WTC11 (cell line): ENCODE results near the gene SLC8A1. TPM values are rescaled to one million over a fixed set of nuclear protein-coding genes. Genes with fewer than 3 reads are reported as not detected.

Experiments
- ATAC-seq: fragments of 200-7000 bp; cut with Tn5 transposase; 2 replicates; pipeline ENCODE4 v1.10.0; 2021; ENCODE audit warnings: mild to moderate bottlenecking, moderate library complexity
- CTCF ChIA-PET: fragments of 300-600 bp; sonication (Branson Sonifier 250); formaldehyde crosslinking; loops from one replicate; lab custom pipeline; 2021; ENCODE audit warnings: antibody characterized with exemption; lab: Charles Lee
- POLR2A ChIA-PET: fragments of 350-600 bp; sonication (Branson Sonifier 250); formaldehyde crosslinking; loops from one replicate; lab custom pipeline; 2021; ENCODE audit warnings: antibody characterized with exemption; lab: Charles Lee
- DNase-seq: peaks from one replicate; pipeline ENCODE4 v3.0.0; 2021; ENCODE audit warnings: low spot score
- H3K27ac Mint-ChIP-seq: 2 replicates; pipeline ENCODE4 v1.8.0; 2021; ENCODE audit warnings: mixed read lengths
- H3K27me3 Mint-ChIP-seq: 2 replicates; pipeline ENCODE4 v1.8.0; 2021; ENCODE audit warnings: low read depth, mild to moderate bottlenecking, moderate library complexity, mixed read lengths
- H3K36me3 Mint-ChIP-seq: 2 replicates; pipeline ENCODE4 v1.8.0; 2021; ENCODE audit warnings: mixed read lengths
- H3K4me1 Mint-ChIP-seq: 2 replicates; pipeline ENCODE4 v1.8.0; 2022; ENCODE audit warnings: mixed read lengths
- H3K4me3 Mint-ChIP-seq: 2 replicates; pipeline ENCODE4 v1.8.0; 2021; ENCODE audit warnings: mild to moderate bottlenecking, moderate library complexity, mixed read lengths
- H3K9me3 Mint-ChIP-seq: 2 replicates; pipeline ENCODE4 v1.8.0; 2021; ENCODE audit warnings: mixed read lengths
- CREB1 ChIP-seq: sonication (generic); formaldehyde crosslinking; IDR thresholded peaks from 2 replicates; pipeline ENCODE4 v1.8.0; 2023; ENCODE audit warnings: mild to moderate bottlenecking, missing genetic modification reagents
- ERG ChIP-seq: fragments of 250-450 bp; sonication (Bioruptor Pico); IDR thresholded peaks from 2 replicates; pipeline ENCODE4 v1.8.0; 2021; ENCODE audit warnings: mild to moderate bottlenecking
- FOXP1 ChIP-seq: sonication (generic); formaldehyde crosslinking; IDR thresholded peaks from 2 replicates; pipeline ENCODE4 v1.8.0; 2022; ENCODE audit warnings: missing genetic modification reagents, mild to moderate bottlenecking, moderate library complexity, borderline replicate concordance
- KAT7 ChIP-seq: sonication (generic); formaldehyde crosslinking; IDR thresholded peaks from 2 replicates; pipeline ENCODE4 v1.8.1; 2023; ENCODE audit warnings: missing genetic modification reagents, mild to moderate bottlenecking, borderline replicate concordance
- MXD4 ChIP-seq: fragments of 250-450 bp; sonication (Bioruptor Pico); IDR thresholded peaks from 2 replicates; pipeline ENCODE4 v1.8.0; 2021; ENCODE audit warnings: mild to moderate bottlenecking, moderate library complexity, borderline replicate concordance
- NFATC4 ChIP-seq: fragments of 250-450 bp; sonication (Bioruptor Pico); IDR thresholded peaks from 2 replicates; pipeline ENCODE4 v1.9.0; 2021; ENCODE audit warnings: mild to moderate bottlenecking
- OVOL2 ChIP-seq: fragments of 250-450 bp; sonication (Bioruptor Pico); IDR thresholded peaks from 2 replicates; pipeline ENCODE4 v1.9.0; 2021; ENCODE audit warnings: mild to moderate bottlenecking, borderline replicate concordance
- RELA ChIP-seq: sonication (generic); formaldehyde crosslinking; IDR thresholded peaks from 2 replicates; pipeline ENCODE4 v1.8.1; 2022; ENCODE audit warnings: missing genetic modification reagents, mild to moderate bottlenecking, borderline replicate concordance
- SOX15 ChIP-seq: fragments of 250-450 bp; sonication (Bioruptor Pico); IDR thresholded peaks from 2 replicates; pipeline ENCODE4 v1.9.0; 2021; ENCODE audit warnings: mild to moderate bottlenecking
- SP1 ChIP-seq: sonication (generic); formaldehyde crosslinking; conservative IDR thresholded peaks from 2 replicates; pipeline ENCODE4 v1.8.1; 2022; ENCODE audit warnings: missing genetic modification reagents
- TEAD4 ChIP-seq: sonication (generic); formaldehyde crosslinking; IDR thresholded peaks from 2 replicates; pipeline ENCODE4 v1.8.0; 2022; ENCODE audit warnings: mild to moderate bottlenecking, missing genetic modification reagents
- USF1 ChIP-seq: sonication (generic); formaldehyde crosslinking; IDR thresholded peaks from 2 replicates; pipeline ENCODE4 v1.8.0; 2022; ENCODE audit warnings: mild to moderate bottlenecking, missing genetic modification reagents
- USF2 ChIP-seq: sonication (generic); formaldehyde crosslinking; IDR thresholded peaks from 2 replicates; pipeline ENCODE4 v1.8.1; 2023; ENCODE audit warnings: mild to moderate bottlenecking, missing genetic modification reagents, moderate library complexity
- ZBTB43 ChIP-seq: sonication (generic); formaldehyde crosslinking; IDR thresholded peaks from 2 replicates; pipeline ENCODE4 v1.8.1; 2023; ENCODE audit warnings: mild to moderate bottlenecking, missing genetic modification reagents
- ZNF138 ChIP-seq: sonication (generic); formaldehyde crosslinking; conservative IDR thresholded peaks from 2 replicates; pipeline ENCODE4 v1.8.1; 2022; ENCODE audit warnings: mild to moderate bottlenecking, moderate library complexity, missing genetic modification reagents
- ZNF219 ChIP-seq: sonication (generic); formaldehyde crosslinking; IDR thresholded peaks from 2 replicates; pipeline ENCODE4 v1.8.0; 2023; ENCODE audit warnings: missing genetic modification reagents, mild to moderate bottlenecking, borderline replicate concordance
- ZNF416 ChIP-seq: fragments of 250-450 bp; sonication (Bioruptor Pico); IDR thresholded peaks from 2 replicates; pipeline ENCODE4 v1.9.0; 2021; ENCODE audit warnings: mild to moderate bottlenecking, inconsistent platforms
- ZNF423 ChIP-seq: fragments of 250-450 bp; sonication (Bioruptor Pico); IDR thresholded peaks from 2 replicates; pipeline ENCODE4 v2.1.2; 2022; ENCODE audit warnings: mild to moderate bottlenecking, moderate library complexity
- ZNF425 ChIP-seq: fragments of 250-450 bp; sonication (Bioruptor Pico); conservative IDR thresholded peaks from 2 replicates; pipeline ENCODE4 v1.9.0; 2021; ENCODE audit warnings: mild to moderate bottlenecking
- total RNA-seq: library from RNA; stranded (reverse); gene quantifications from 3 replicates; pipeline ENCODE4 v1.2.3, GENCODE V29; 2021
- TF ChIP-seq, protein P1 (sequence below): sonication (generic); formaldehyde crosslinking; IDR thresholded peaks from 2 replicates; pipeline ENCODE4 v1.8.1; 2022; ENCODE audit warnings: mild to moderate bottlenecking, moderate library complexity, missing genetic modification reagents
- TF ChIP-seq, protein P2 (sequence below): sonication (generic); formaldehyde crosslinking; IDR thresholded peaks from 2 replicates; pipeline ENCODE4 v1.8.0; 2022; ENCODE audit warnings: missing genetic modification reagents

SLC8A1 gene
- total RNA-seq, 1 experiment from 2014 or later, result 2.6 TPM

DNA sequence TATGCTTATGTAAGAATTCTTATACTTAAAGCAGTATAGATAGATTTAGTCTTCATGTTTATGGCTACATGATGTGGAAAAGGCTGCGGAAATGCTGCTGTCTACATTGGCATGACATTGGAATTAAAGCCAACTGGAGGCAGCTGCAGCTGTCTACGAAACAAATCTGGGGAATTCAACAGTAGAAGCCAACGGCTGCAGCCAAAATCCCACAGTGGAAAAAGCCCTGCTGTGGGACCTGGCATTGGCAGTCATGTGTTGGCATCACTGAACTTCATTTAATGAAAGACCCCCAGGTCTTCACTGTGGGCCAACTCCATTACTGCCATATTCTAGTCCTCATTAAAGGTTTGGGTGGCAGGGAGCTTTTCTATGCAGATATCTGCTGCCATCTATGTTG lies 223.6 kb downstream of the SLC8A1 start:
- no peak for DNase-seq
- Mint-ChIP-seq H3K27me3 (no peaks in the 10 kb centered on the region), H3K9me3 (peaks cover 4% of the 10 kb centered on the region; the same call in 1 of the 2 replicates), H3K4me1 (peaks cover 29% of the 10 kb centered on the region), H3K27ac (no peak overlapping the region), H3K4me3 (no peak overlapping the region), H3K36me3 (no peaks in the 10 kb centered on the region)
- ChIA-PET POLR2A (no interaction called here), CTCF (interaction anchor here (0.9 kb wide), 1 partner anchor 16 kb away, joined by 4 read pairs; no protein-coding TSS in a partner anchor)
- ATAC-seq, result no peak
- no peak for TF ChIP-seq KAT7 (CRISPR knock-in tag)
- TF ChIP-seq RELA, result no peak
- no peak for TF ChIP-seq ZNF138 (CRISPR knock-in tag)
- TF ChIP-seq NFATC4 (CRISPR knock-in tag), result no peak
- TF ChIP-seq OVOL2 (CRISPR knock-in tag), result no peak
- TF ChIP-seq TEAD4 (CRISPR knock-in tag), result no peak
- TF ChIP-seq, protein P1, sequence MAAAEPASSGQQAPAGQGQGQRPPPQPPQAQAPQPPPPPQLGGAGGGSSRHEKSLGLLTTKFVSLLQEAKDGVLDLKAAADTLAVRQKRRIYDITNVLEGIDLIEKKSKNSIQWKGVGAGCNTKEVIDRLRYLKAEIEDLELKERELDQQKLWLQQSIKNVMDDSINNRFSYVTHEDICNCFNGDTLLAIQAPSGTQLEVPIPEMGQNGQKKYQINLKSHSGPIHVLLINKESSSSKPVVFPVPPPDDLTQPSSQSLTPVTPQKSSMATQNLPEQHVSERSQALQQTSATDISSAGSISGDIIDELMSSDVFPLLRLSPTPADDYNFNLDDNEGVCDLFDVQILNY, result no peak
- no peak for TF ChIP-seq ZNF423 (CRISPR knock-in tag)
- no peak for TF ChIP-seq USF2
- TF ChIP-seq, protein P2, sequence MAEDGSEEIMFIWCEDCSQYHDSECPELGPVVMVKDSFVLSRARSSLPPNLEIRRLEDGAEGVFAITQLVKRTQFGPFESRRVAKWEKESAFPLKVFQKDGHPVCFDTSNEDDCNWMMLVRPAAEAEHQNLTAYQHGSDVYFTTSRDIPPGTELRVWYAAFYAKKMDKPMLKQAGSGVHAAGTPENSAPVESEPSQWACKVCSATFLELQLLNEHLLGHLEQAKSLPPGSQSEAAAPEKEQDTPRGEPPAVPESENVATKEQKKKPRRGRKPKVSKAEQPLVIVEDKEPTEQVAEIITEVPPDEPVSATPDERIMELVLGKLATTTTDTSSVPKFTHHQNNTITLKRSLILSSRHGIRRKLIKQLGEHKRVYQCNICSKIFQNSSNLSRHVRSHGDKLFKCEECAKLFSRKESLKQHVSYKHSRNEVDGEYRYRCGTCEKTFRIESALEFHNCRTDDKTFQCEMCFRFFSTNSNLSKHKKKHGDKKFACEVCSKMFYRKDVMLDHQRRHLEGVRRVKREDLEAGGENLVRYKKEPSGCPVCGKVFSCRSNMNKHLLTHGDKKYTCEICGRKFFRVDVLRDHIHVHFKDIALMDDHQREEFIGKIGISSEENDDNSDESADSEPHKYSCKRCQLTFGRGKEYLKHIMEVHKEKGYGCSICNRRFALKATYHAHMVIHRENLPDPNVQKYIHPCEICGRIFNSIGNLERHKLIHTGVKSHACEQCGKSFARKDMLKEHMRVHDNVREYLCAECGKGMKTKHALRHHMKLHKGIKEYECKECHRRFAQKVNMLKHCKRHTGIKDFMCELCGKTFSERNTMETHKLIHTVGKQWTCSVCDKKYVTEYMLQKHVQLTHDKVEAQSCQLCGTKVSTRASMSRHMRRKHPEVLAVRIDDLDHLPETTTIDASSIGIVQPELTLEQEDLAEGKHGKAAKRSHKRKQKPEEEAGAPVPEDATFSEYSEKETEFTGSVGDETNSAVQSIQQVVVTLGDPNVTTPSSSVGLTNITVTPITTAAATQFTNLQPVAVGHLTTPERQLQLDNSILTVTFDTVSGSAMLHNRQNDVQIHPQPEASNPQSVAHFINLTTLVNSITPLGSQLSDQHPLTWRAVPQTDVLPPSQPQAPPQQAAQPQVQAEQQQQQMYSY (CRISPR knock-in tag), result no peak
- no peak for TF ChIP-seq ZNF416 (CRISPR knock-in tag)
- TF ChIP-seq USF1, result no peak
- TF ChIP-seq ZNF425 (CRISPR knock-in tag), result no peak
- no peak for TF ChIP-seq ERG (CRISPR knock-in tag)
- TF ChIP-seq CREB1 (CRISPR knock-in tag), result no peak

DNA sequence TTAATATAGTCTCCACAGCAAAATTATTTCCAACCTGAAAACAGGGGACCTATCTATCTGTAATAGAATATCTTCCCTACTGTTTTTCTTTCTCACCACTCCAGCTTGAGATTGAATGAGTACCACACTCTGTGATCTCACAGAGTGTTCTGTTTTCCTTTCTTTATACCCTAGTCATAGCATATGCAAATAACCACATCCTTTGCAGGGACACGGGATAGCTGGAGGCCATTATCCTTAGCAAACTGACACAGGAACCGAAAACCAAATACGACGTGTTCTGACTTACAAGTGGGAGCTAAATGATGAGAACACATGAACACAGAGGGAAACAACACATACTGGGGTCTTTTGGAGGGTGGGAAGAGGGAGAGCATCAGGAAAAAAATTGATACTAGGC lies 224.7 kb downstream of the SLC8A1 start:
- CTCF ChIA-PET, result no interaction called here
- DNase-seq (no peak), ATAC-seq (no peak)
- Mint-ChIP-seq H3K9me3 (peaks cover 12% of the 10 kb centered on the region), H3K4me3 (no peak overlapping the region), H3K27ac (no peak overlapping the region)
- TF ChIP-seq ZNF219 (no peak), SOX15 (no peak), FOXP1 (CRISPR knock-in tag) (no peak), SP1 (CRISPR knock-in tag) (no peak), ZBTB43 (no peak), MXD4 (no peak)
- TF ChIP-seq, all 79 proteins: peak for 0
- Mint-ChIP-seq H3K4me1 (peaks cover 29% of the 10 kb centered on the region), H3K27me3 (no peaks in the 10 kb centered on the region; the same call in 1 of the 2 replicates), H3K36me3 (peaks cover 7% of the 10 kb centered on the region)
- POLR2A ChIA-PET, result no interaction called here
